Activated CD4-positive, alpha-beta T cell treated with anti-CD3 and anti-CD28 coated beads, Interleukin-10, Interleukin-2, amounts not matched to agents 100 ng/mL and 50 ng/mL, durations not matched to agents 16 hours and 8 hours (primary cell): ENCODE data around the gene AHSA1.
A peak's percentile ranks its signal among the peaks of the same experiment; 100 is the strongest.
"Not testable (repeated sequence)": the region's sequence is repeated elsewhere in the genome, so short reads cannot be mapped to it uniquely, and the experiment has no call there.

Experiments used
- DNase-seq: peaks from one replicate; pipeline ENCODE4 v3.0.0-alpha.2; 2020

The AHSA1 gene

GRCh38 chr14:77457522-77458248 lies at the start of gene AHSA1, which contains the start of gene VIPAS39:
TSS of gene AHSA1 (plus strand) at chr14:77458093. CDS start at chr14:77458190, 97 bp downstream.
TSS of gene VIPAS39 (minus strand) at chr14:77457601. CDS start at chr14:77454102, 3,499 bp downstream.
- DNase-seq: peak; percentile 98

GRCh38 chr14:77409131-77409533 lies 48.8 kb upstream of the AHSA1 start:
- DNase-seq: no peak

GRCh38 chr14:77415403-77416030 lies 42.4 kb upstream of the AHSA1 start:
- not testable (repeated sequence) for DNase-seq

- not testable (repeated sequence) for DNase-seq
Measured at GRCh38 chr14:77416098-77416497, 41.8 kb upstream of the AHSA1 start.

GRCh38 chr14:77416836-77417235 lies 41.1 kb upstream of the AHSA1 start:
- DNase-seq: no peak

GRCh38 chr14:77421201-77421600 lies 36.7 kb upstream of the AHSA1 start:
- DNase-seq: no peak

- DNase-seq: no peak
Measured at GRCh38 chr14:77423423-77423822, 34.5 kb upstream of the AHSA1 start, which contains the start of gene NOXRED1. TSS of gene NOXRED1 (minus strand) at chr14:77423523. CDS start at chr14:77422889, 634 bp downstream.

- DNase-seq: no peak
Measured at GRCh38 chr14:77424862-77425261, 33.0 kb upstream of the AHSA1 start.

GRCh38 chr14:77426396-77426795 lies 31.5 kb upstream of the AHSA1 start:
- no peak for DNase-seq

GRCh38 chr14:77436042-77436441 lies 21.9 kb upstream of the AHSA1 start:
- no peak for DNase-seq

- DNase-seq: no peak
Measured at GRCh38 chr14:77438596-77438995, 19.3 kb upstream of the AHSA1 start.

- no peak for DNase-seq
Measured at GRCh38 chr14:77439861-77440260, 18.0 kb upstream of the AHSA1 start.

- DNase-seq: no peak
Measured at GRCh38 chr14:77442196-77442595, 15.7 kb upstream of the AHSA1 start.

GRCh38 chr14:77455966-77456640 lies 1.8 kb upstream of the AHSA1 start:
- DNase-seq: no peak

GRCh38 chr14:77457115-77457521 lies 775 bp upstream of the AHSA1 start:
- no peak for DNase-seq

GRCh38 chr14:77458249-77458950 lies 507 bp downstream of the AHSA1 start:
- DNase-seq: peak; percentile 58

- DNase-seq: peak; percentile 78
Measured at GRCh38 chr14:77459072-77459723, 1.3 kb downstream of the AHSA1 start.

- DNase-seq: no peak
Measured at GRCh38 chr14:77467801-77468200, 9.9 kb downstream of the AHSA1 start.

GRCh38 chr14:77469067-77469505 lies 11.2 kb downstream of the AHSA1 start:
- no peak for DNase-seq

- DNase-seq: no peak
Measured at GRCh38 chr14:77469539-77469938, 11.6 kb downstream of the AHSA1 start.

GRCh38 chr14:77470224-77470870 lies 12.5 kb downstream of the AHSA1 start:
- DNase-seq: no peak

- no peak for DNase-seq
Measured at GRCh38 chr14:77473921-77474320, 16.0 kb downstream of the AHSA1 start.
